Ishikawa (cell line): Measurements from ENCODE around the gene SHISA9.

Experiments used
- CEBPB ChIP-seq: IDR thresholded peaks from 2 replicates; pipeline ENCODE4 v1.6.1; 2012
- CREB1 ChIP-seq: IDR thresholded peaks from 2 replicates; pipeline ENCODE4 v1.6.1; 2012; ENCODE audit warnings: low read depth
- EGR1 ChIP-seq: IDR thresholded peaks from 2 replicates; pipeline ENCODE4 v1.6.1; 2012
- EP300 ChIP-seq: IDR thresholded peaks from 2 replicates; pipeline ENCODE4 v1.6.1; 2012; ENCODE audit warnings: borderline replicate concordance
- FOXM1 ChIP-seq: IDR thresholded peaks from 2 replicates; pipeline ENCODE4 v1.6.1; 2012; ENCODE audit warnings: low read depth, borderline replicate concordance
- RAD21 ChIP-seq: IDR thresholded peaks from 2 replicates; pipeline ENCODE4 v1.6.1; 2012; ENCODE audit warnings: low read depth
- TAF1 ChIP-seq: IDR thresholded peaks from 2 replicates; pipeline ENCODE4 v1.6.1; 2012; ENCODE audit warnings: low read depth, mild to moderate bottlenecking
- TCF12 ChIP-seq: IDR thresholded peaks from 2 replicates; pipeline ENCODE4 v1.6.1; 2012; ENCODE audit warnings: low read depth
- TEAD4 ChIP-seq: IDR thresholded peaks from 2 replicates; pipeline ENCODE4 v1.6.1; 2012
- USF1 ChIP-seq: IDR thresholded peaks from 2 replicates; pipeline ENCODE4 v1.6.1; 2012
- YY1 ChIP-seq: IDR thresholded peaks from 2 replicates; pipeline ENCODE4 v1.6.1; 2012; ENCODE audit warnings: low read depth
- ZBTB7A ChIP-seq: IDR thresholded peaks from 2 replicates; pipeline ENCODE4 v1.6.1; 2012; ENCODE audit warnings: low read depth
- TF ChIP-seq, protein P1 (sequence below): IDR thresholded peaks from 2 replicates; pipeline ENCODE4 v1.6.1; 2012
- TF ChIP-seq, protein P2 (sequence below): IDR thresholded peaks from 2 replicates; pipeline ENCODE4 v1.6.1; 2012; ENCODE audit warnings: low read depth, mild to moderate bottlenecking

- TF ChIP-seq RAD21 (no peak), EP300 (no peak), FOXM1 (no peak), TAF1 (no peak), TCF12 (no peak), USF1 (no peak), YY1 (no peak), EGR1 (no peak), CREB1 (no peak), CEBPB (no peak), TEAD4 (no peak), ZBTB7A (no peak)
- TF ChIP-seq, protein P1, sequence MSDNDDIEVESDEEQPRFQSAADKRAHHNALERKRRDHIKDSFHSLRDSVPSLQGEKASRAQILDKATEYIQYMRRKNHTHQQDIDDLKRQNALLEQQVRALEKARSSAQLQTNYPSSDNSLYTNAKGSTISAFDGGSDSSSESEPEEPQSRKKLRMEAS = no peak
- TF ChIP-seq, protein P2, sequence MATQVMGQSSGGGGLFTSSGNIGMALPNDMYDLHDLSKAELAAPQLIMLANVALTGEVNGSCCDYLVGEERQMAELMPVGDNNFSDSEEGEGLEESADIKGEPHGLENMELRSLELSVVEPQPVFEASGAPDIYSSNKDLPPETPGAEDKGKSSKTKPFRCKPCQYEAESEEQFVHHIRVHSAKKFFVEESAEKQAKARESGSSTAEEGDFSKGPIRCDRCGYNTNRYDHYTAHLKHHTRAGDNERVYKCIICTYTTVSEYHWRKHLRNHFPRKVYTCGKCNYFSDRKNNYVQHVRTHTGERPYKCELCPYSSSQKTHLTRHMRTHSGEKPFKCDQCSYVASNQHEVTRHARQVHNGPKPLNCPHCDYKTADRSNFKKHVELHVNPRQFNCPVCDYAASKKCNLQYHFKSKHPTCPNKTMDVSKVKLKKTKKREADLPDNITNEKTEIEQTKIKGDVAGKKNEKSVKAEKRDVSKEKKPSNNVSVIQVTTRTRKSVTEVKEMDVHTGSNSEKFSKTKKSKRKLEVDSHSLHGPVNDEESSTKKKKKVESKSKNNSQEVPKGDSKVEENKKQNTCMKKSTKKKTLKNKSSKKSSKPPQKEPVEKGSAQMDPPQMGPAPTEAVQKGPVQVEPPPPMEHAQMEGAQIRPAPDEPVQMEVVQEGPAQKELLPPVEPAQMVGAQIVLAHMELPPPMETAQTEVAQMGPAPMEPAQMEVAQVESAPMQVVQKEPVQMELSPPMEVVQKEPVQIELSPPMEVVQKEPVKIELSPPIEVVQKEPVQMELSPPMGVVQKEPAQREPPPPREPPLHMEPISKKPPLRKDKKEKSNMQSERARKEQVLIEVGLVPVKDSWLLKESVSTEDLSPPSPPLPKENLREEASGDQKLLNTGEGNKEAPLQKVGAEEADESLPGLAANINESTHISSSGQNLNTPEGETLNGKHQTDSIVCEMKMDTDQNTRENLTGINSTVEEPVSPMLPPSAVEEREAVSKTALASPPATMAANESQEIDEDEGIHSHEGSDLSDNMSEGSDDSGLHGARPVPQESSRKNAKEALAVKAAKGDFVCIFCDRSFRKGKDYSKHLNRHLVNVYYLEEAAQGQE = no peak
Measured at GRCh38 chr16:13108126-13108525, 206.7 kb downstream of the SHISA9 start.
